MM.1S (cell line): ENCODE data around the gene SCGB1A1.

ENCODE experiments used
- DNase-seq: peaks from one replicate; pipeline ENCODE4 v3.0.0-alpha.2; 2015
- H2AFZ ChIP-seq: fragments of 300-600 bp; sonication (generic); 2 replicates; pipeline ENCODE4 v1.6.0; 2016; ENCODE audit warnings: antibody characterized with exemption, low read length
- H3F3A ChIP-seq: fragments of 300-600 bp; sonication (generic); 2 replicates; pipeline ENCODE4 v1.6.1; 2016; ENCODE audit warnings: mild to moderate bottlenecking, antibody characterized with exemption, low read length, moderate library complexity, mixed read lengths; ENCODE audit not compliant: insufficient read depth
- H3K27ac ChIP-seq: fragments of 300-600 bp; sonication (generic); 2 replicates; pipeline ENCODE4 v1.5.1; 2016; ENCODE audit warnings: mild to moderate bottlenecking, low read length
- H3K27me3 ChIP-seq: fragments of 300-600 bp; sonication (generic); replicated peaks from 2 replicates; pipeline ENCODE4 v1.6.0; 2016; ENCODE audit warnings: low read length; ENCODE audit not compliant: insufficient read depth
- H3K36me3 ChIP-seq: fragments of 300-600 bp; sonication (generic); replicated peaks from 2 replicates; pipeline ENCODE4 v1.6.1; 2016; ENCODE audit warnings: mild to moderate bottlenecking, low read length, mixed read lengths; ENCODE audit not compliant: insufficient read depth
- H3K4me1 ChIP-seq: fragments of 300-600 bp; sonication (generic); 2 replicates; pipeline ENCODE4 v1.6.1; 2016; ENCODE audit warnings: low read length, mixed read lengths
- H3K4me2 ChIP-seq: fragments of 300-600 bp; sonication (generic); 2 replicates; pipeline ENCODE4 v1.6.0; 2016; ENCODE audit warnings: low read depth, low read length
- H3K4me3 ChIP-seq: fragments of 300-600 bp; sonication (generic); 2 replicates; pipeline ENCODE4 v1.5.1; 2016; ENCODE audit warnings: low read length, mixed read lengths
- H3K79me2 ChIP-seq: fragments of 300-600 bp; sonication (generic); 2 replicates; pipeline ENCODE4 v1.6.1; 2016; ENCODE audit warnings: mixed run types, low read length, mixed read lengths
- H3K9ac ChIP-seq: fragments of 300-600 bp; sonication (generic); 2 replicates; pipeline ENCODE4 v1.6.1; 2016; ENCODE audit warnings: low read length, mixed read lengths
- H3K9me2 ChIP-seq: fragments of 300-600 bp; sonication (generic); replicated peaks from 2 replicates; pipeline ENCODE4 v1.6.1; 2016; ENCODE audit warnings: mild to moderate bottlenecking, low read length, mixed read lengths; ENCODE audit not compliant: insufficient read depth
- H3K9me3 ChIP-seq: fragments of 300-600 bp; sonication (generic); replicated peaks from 2 replicates; pipeline ENCODE4 v1.6.1; 2016; ENCODE audit warnings: mild to moderate bottlenecking, low read length, mixed read lengths; ENCODE audit not compliant: insufficient read depth
- H4K20me1 ChIP-seq: fragments of 300-600 bp; sonication (generic); 2 replicates; pipeline ENCODE4 v1.6.1; 2016; ENCODE audit warnings: mild to moderate bottlenecking, low read length, moderate library complexity, mixed read lengths; ENCODE audit not compliant: insufficient read depth
- CTCF ChIP-seq: fragments of 300-600 bp; sonication (generic); IDR thresholded peaks from 2 replicates; pipeline ENCODE4 v1.5.1; 2016; ENCODE audit warnings: antibody characterized with exemption, low read length, mixed read lengths
- EZH2 ChIP-seq: fragments of 300-600 bp; sonication (generic); optimal IDR thresholded peaks from 2 replicates; pipeline ENCODE3; 2017; ENCODE audit warnings: low read depth, mild to moderate bottlenecking, antibody characterized with exemption, low read length, mixed read lengths
- EZH2phosphoT487 ChIP-seq: fragments of 300-600 bp; sonication (generic); IDR thresholded peaks from 2 replicates; pipeline ENCODE4 v1.6.1; 2018; ENCODE audit warnings: antibody characterized with exemption, low read length

The SCGB1A1 gene

GRCh38 chr11:62472063-62472884, 53.4 kb downstream of the SCGB1A1 start:
- no peak for TF ChIP-seq EZH2phosphoT487
- no peak for TF ChIP-seq EZH2
- TF ChIP-seq CTCF, result no peak
- Histone ChIP-seq H3K4me3 (no peak overlapping the region), H3K27me3 (no peaks in the 10 kb centered on the region; the same call in 1 of the 2 replicates), H3K9ac (no peak overlapping the region), H2AFZ (no peak overlapping the region), H3K4me2 (no peak overlapping the region), H3K9me3 (no peaks in the 10 kb centered on the region), H3F3A (no peaks in the 10 kb centered on the region), H3K9me2 (no peaks in the 10 kb centered on the region), H3K79me2 (no peaks in the 10 kb centered on the region), H3K36me3 (no peaks in the 10 kb centered on the region), H3K4me1 (no peaks in the 10 kb centered on the region), H4K20me1 (no peaks in the 10 kb centered on the region), H3K27ac (no peak overlapping the region)
- DNase-seq, result no peak
